Stomach (tissue), 9 donors: ENCODE data around the gene AREL1. TPM values are rescaled to one million over a fixed set of nuclear protein-coding genes. Genes with fewer than 3 reads are reported as not detected.

ENCODE experiments used
- DNase-seq, 2 donors: peaks; one replicate each; pipeline versions ENCODE4 v3.0.0 to v3.0.0-alpha.2; 2013 to 2019
- H3K27ac ChIP-seq, 5 donors: fragments of 200-600 bp in 4 of 5; sonication (generic) in 4 of 5; one replicate each; pipeline ENCODE4 v1.5.1; 2013 to 2019; ENCODE audit warnings: mild to moderate bottlenecking in 1 of 5, moderate library complexity in 1 of 5
- H3K27me3 ChIP-seq, 3 donors: fragments of 200-600 bp; sonication (generic); one replicate each; pipeline ENCODE4 v1.5.1; 2017 to 2019; ENCODE audit warnings: mixed run types in 1 of 3
- H3K36me3 ChIP-seq, 4 donors: fragments of 200-600 bp; sonication (generic); 1 replicate in 3 of 4; 2 replicates in 1 of 4; pipeline ENCODE4 v1.5.1; 2016 to 2019
- H3K4me1 ChIP-seq, 4 donors: fragments of 200-600 bp; sonication (generic); one replicate each; pipeline ENCODE4 v1.5.1; 2016 to 2019
- H3K4me3 ChIP-seq, 4 donors: fragments of 200-600 bp; sonication (generic) in 3 of 4; one replicate each; pipeline ENCODE4 v1.5.1; 2016 to 2019; ENCODE audit warnings: mild to moderate bottlenecking in 1 of 4
- H3K9me3 ChIP-seq, 4 donors: fragments of 200-600 bp; sonication (generic); one replicate each; pipeline ENCODE4 v1.5.1; 2016 to 2019
- EP300 ChIP-seq: sonication (generic); formaldehyde crosslinking; IDR thresholded peaks from one replicate; pipeline ENCODE4 v1.6.1; 2017; ENCODE audit warnings: antibody characterized with exemption
- POLR2A ChIP-seq, 4 donors: fragments of 450-650 bp; IDR thresholded peaks; one replicate each; pipeline ENCODE4 v1.6.1; 2016; ENCODE audit warnings: antibody characterized with exemption in 4 of 4, control low read depth in 2 of 4, mild to moderate bottlenecking in 1 of 4, moderate library complexity in 1 of 4
- POLR2AphosphoS5 ChIP-seq, 3 donors: sonication (generic); formaldehyde crosslinking; IDR thresholded peaks; one replicate each; pipeline ENCODE4 v1.6.1; 2016; ENCODE audit warnings: antibody characterized with exemption in 3 of 3
- WGBS, 5 donors: extraction: QIAGEN DNeasy Blood & Tissue Kit in 3 of 5; methylation state at CpG; one replicate each; pipeline versions ENCODE4 v1.1.5 to v1.1.7; 2013 to 2018; 5-methylcytosine and 5-hydroxymethylcytosine counted together
- intact Hi-C: fragments of 100-400 bp; cut with DNase I; formaldehyde crosslinking; loops from one replicate; pipeline ENCODE4 v1.15.1; 2023; ENCODE audit warnings: low total_unique reads
- polyA plus RNA-seq, 3 donors: library from polyadenylated mRNA; stranded (reverse); fragments of 200-250 nt; gene quantifications; one replicate each; pipeline ENCODE4 v1.2.3, GENCODE V29; 2013
- total RNA-seq, 5 donors: library from RNA; depleted of rRNA; stranded (reverse); fragments of >200 nt; gene quantifications; one replicate each; pipeline versions ENCODE4 v1.1.0 to v1.2.3, GENCODE V29; 2014 to 2016
- TF ChIP-seq, protein P1 (sequence below), 7 experiments: fragments of 450-650 bp in 4 of 7; fragments of 200-600 bp in 3 of 7; sonication (generic) in 3 of 7; IDR thresholded peaks; one replicate each; pipeline ENCODE4 v1.5.1; 2016 to 2019; ENCODE audit warnings: antibody characterized with exemption in 7 of 7, control low read depth in 2 of 7, mild to moderate bottlenecking in 1 of 7
- donor health status: healthy with polysubstance abuse.
- donor health status: Bipolar disorder and iron deficiency.
- donor health status: healthy.

The AREL1 gene
- total and polyA plus RNA-seq, 8 donors = 6.9 to 51.4 (median 12.0) TPM

- Histone ChIP-seq H3K27ac (no peak overlapping the region), H3K4me1 (peaks cover 0 to 7% (median 0%) of the 10 kb centered on the region in 4 donors), H3K4me3 (no peak overlapping the region), H3K27me3 (no peaks in the 10 kb centered on the region), H3K9me3 (no peaks in the 10 kb centered on the region), H3K36me3 (peaks cover 17 to 80% (median 75%) of the 10 kb centered on the region in 4 donors)
- WGBS, 5 donors = 84 to 92% (median 87%) methylated on average over 3 of the region's 3 CpGs
- TF ChIP-seq, protein P1, sequence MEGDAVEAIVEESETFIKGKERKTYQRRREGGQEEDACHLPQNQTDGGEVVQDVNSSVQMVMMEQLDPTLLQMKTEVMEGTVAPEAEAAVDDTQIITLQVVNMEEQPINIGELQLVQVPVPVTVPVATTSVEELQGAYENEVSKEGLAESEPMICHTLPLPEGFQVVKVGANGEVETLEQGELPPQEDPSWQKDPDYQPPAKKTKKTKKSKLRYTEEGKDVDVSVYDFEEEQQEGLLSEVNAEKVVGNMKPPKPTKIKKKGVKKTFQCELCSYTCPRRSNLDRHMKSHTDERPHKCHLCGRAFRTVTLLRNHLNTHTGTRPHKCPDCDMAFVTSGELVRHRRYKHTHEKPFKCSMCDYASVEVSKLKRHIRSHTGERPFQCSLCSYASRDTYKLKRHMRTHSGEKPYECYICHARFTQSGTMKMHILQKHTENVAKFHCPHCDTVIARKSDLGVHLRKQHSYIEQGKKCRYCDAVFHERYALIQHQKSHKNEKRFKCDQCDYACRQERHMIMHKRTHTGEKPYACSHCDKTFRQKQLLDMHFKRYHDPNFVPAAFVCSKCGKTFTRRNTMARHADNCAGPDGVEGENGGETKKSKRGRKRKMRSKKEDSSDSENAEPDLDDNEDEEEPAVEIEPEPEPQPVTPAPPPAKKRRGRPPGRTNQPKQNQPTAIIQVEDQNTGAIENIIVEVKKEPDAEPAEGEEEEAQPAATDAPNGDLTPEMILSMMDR (IDR thresholded peaks at IDR 0.05) = no peak
- no peak for TF ChIP-seq POLR2AphosphoS5 (IDR thresholded peaks at IDR 0.05)
- TF ChIP-seq EP300 = no peak
- no peak for TF ChIP-seq POLR2A (IDR thresholded peaks at IDR 0.05)
- intact Hi-C loops = no loop called here
- no peak for DNase-seq
Observed at GRCh38 chr14:74733221-74733620, 20.3 kb upstream of the AREL1 start.

DNA sequence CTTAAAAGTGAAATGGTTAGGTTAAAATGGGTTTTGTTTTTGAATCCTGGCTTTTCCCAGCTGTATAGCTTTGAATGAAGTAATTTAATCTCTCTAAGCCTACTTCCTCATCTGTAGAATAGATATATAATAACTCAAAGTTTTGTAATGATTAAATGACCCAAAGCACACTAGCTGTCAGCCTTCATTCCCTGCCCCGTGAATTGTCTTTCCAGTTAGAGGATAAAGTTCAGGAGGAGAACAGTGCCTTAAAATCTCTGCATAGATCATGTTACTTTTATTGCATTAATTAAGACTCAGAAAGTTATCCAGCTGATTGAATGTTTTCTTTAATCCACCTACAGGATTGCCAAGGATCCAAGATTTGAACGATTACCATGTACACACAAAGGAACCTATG lies 19.5 kb upstream of the AREL1 start:
- Histone ChIP-seq H3K27ac (no peak overlapping the region), H3K4me1 (peaks cover 0 to 7% (median 0%) of the 10 kb centered on the region in 4 donors), H3K27me3 (no peaks in the 10 kb centered on the region), H3K4me3 (no peak overlapping the region), H3K36me3 (peaks cover 17 to 72% (median 68%) of the 10 kb centered on the region in 4 donors), H3K9me3 (no peaks in the 10 kb centered on the region)
- intact Hi-C loops = no loop called here
- WGBS, 5 donors = 54 to 82% (median 66%) methylated on average over 2 of the region's 2 CpGs
- TF ChIP-seq EP300 = no peak
- TF ChIP-seq POLR2A (IDR thresholded peaks at IDR 0.05) = no peak
- TF ChIP-seq, protein P1 (IDR thresholded peaks at IDR 0.05) = no peak
- TF ChIP-seq POLR2AphosphoS5 (IDR thresholded peaks at IDR 0.05) = no peak
- DNase-seq = no peak

- Histone ChIP-seq H3K9me3 (no peaks in the 10 kb centered on the region), H3K36me3 (peaks cover 20 to 83% (median 80%) of the 10 kb centered on the region in 4 donors), H3K27ac (no peak overlapping the region), H3K27me3 (no peaks in the 10 kb centered on the region), H3K4me1 (no peaks in the 10 kb centered on the region), H3K4me3 (no peak overlapping the region)
- intact Hi-C loops = no loop called here
- WGBS, 5 donors = 94 to 97% (median 95%) methylated on average over 3 of the region's 3 CpGs
- DNase-seq = no peak
- no peak for TF ChIP-seq POLR2A (IDR thresholded peaks at IDR 0.05)
- TF ChIP-seq POLR2AphosphoS5 (IDR thresholded peaks at IDR 0.05) = no peak
- no peak for TF ChIP-seq EP300
- TF ChIP-seq, protein P1 (IDR thresholded peaks at IDR 0.05) = no peak
Observed at GRCh38 chr14:74723134-74723533, 10.3 kb upstream of the AREL1 start.

DNA sequence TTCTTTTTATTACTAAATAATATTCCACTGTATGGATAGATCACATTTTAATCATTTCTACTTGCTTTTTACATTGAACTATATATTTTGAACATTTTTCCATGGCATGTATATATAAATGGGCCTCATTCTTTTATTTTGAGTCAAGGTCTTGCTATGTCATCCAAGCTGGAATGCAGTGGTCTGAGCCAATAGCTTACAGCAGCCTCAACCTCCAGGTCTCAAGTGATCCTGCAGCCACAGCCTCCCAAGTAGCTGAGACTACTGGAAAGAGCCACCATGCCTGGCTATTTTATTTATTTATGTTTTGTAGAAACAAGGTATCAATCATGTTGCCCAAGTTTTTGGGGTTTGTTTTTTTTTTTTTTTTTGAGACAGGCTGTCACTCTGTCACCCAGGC lies 7.6 kb upstream of the AREL1 start:
- no peaks in the 10 kb centered on the region for H3K27me3 ChIP-seq

More for the DNA sequence above, 7.6 kb upstream of the AREL1 start:
- H3K9me3 ChIP-seq = no peaks in the 10 kb centered on the region
- H3K4me3 ChIP-seq = no peak overlapping the region
- intact Hi-C loops = no loop called here
- H3K36me3 ChIP-seq = peaks cover 26 to 100% (median 97%) of the 10 kb centered on the region in 4 donors
- no peak overlapping the region for H3K27ac ChIP-seq
- H3K4me1 ChIP-seq = no peaks in the 10 kb centered on the region
- TF ChIP-seq POLR2A (IDR thresholded peaks at IDR 0.05) = no peak
- TF ChIP-seq EP300 = no peak
- TF ChIP-seq, protein P1 (IDR thresholded peaks at IDR 0.05) = no peak
- no peak for TF ChIP-seq POLR2AphosphoS5 (IDR thresholded peaks at IDR 0.05)
- no peak for DNase-seq
